Left cardiac atrium (tissue), 4 donors: Measurements from ENCODE around the gene JUNB. TPM values are rescaled to one million over a fixed set of nuclear protein-coding genes. Genes with fewer than 3 reads are reported as not detected.
A peak's percentile ranks its signal among the peaks of the same experiment; 100 is the strongest.
"Not testable (repeated sequence)": the region's sequence is repeated elsewhere in the genome, so short reads cannot be mapped to it uniquely, and the experiment has no call there.

Experiments used
- ATAC-seq, 2 donors: fragments of 200-7000 bp; cut with Tn5 transposase; one replicate each; pipeline ENCODE4 v1.9.1; 2020; ENCODE audit warnings: mild to moderate bottlenecking in 2 of 2, moderate library complexity in 2 of 2
- DNase-seq: peaks from one replicate; pipeline ENCODE4 v3.0.0-alpha.2; 2020
- intact Hi-C, 2 donors: fragments of 100-400 bp; cut with DNase I; formaldehyde crosslinking; loops; one replicate each; pipeline versions ENCODE4 v1.14.1 to v1.15.1; 2022 to 2023
- total RNA-seq, 2 donors: library from RNA; stranded (reverse); fragmentation: NEBNext Ultra II Directional; extraction: Animal tissue kit (Norgen Biotek cat#: 25700); gene quantifications; one replicate each; pipeline ENCODE4 v1.2.1, GENCODE V29; 2021
- donor health status: DM: no; HTN: yes; CAD: no.
- donor health status: DM: no; HTN: yes; CAD: no; lungs with severe emphysema.
- donor health status: DM: yes; HTN: yes; CAD: no.
- donor health status: Dilated cardiomyopathy.

Gene JUNB
- total RNA-seq, 2 donors from 2014 or later = 46.6 to 216 TPM

- ATAC-seq, DNase-seq, intact Hi-C loops: not testable (repeated sequence)
Measured at GRCh38 chr19:12797607-12798006, 6.3 kb downstream of the JUNB start.

GRCh38 chr19:12799742-12800465, 8.6 kb downstream of the JUNB start:
- DNase-seq (no peak), ATAC-seq (no peak)
- intact Hi-C loops = loop anchor here (5.0 kb wide), 1 partner anchor 33 kb away; no protein-coding TSS in a partner anchor

GRCh38 chr19:12800466-12800770, 9.1 kb downstream of the JUNB start:
- ATAC-seq (no peak), DNase-seq (no peak)
- intact Hi-C loops = loop anchor here (5.0 kb wide), 1 partner anchor 33 kb away; no protein-coding TSS in a partner anchor

- DNase-seq (peak; percentile 46), ATAC-seq (peak; percentile 25 to 43)
- intact Hi-C loops = loop anchor here (5.0 kb wide), 1 partner anchor 34 kb away; no protein-coding TSS in a partner anchor
Measured at GRCh38 chr19:12800923-12801465, 9.7 kb downstream of the JUNB start.

GRCh38 chr19:12801466-12802266, 10.4 kb downstream of the JUNB start, which contains the start of the genes PRDX2 and THSD8:
TSS of gene PRDX2 (minus strand) at chr19:12801800. CDS start at chr19:12801261, 539 bp downstream.
TSS of gene THSD8 (plus strand) at chr19:12802069. CDS start at chr19:12802072, 3 bp downstream.
- intact Hi-C loops = loop anchor here (5.0 kb wide), 1 partner anchor 34 kb away; no protein-coding TSS in a partner anchor
- ATAC-seq (peak; percentile 90), DNase-seq (peak; percentile 88)

GRCh38 chr19:12802267-12803106, 11.2 kb downstream of the JUNB start:
- intact Hi-C loops = loop anchor here (5.0 kb wide), 1 partner anchor 35 kb away; no protein-coding TSS in a partner anchor
- ATAC-seq (peak; percentile 0 to 13), DNase-seq (peak; percentile 33)

- DNase-seq = peak; percentile 23
- intact Hi-C loops = loop anchor here (5.0 kb wide), 1 partner anchor 37 kb away; no protein-coding TSS in a partner anchor
- ATAC-seq = no peak
Measured at GRCh38 chr19:12804051-12804450, 12.8 kb downstream of the JUNB start.

GRCh38 chr19:12806242-12807081, 15.2 kb downstream of the JUNB start, which contains the start of gene RNASEH2A:
TSS of gene RNASEH2A (plus strand) at chr19:12806584. CDS start at chr19:12806674, 90 bp downstream.
- intact Hi-C loops = no loop called here
- ATAC-seq = peak; percentile 90

GRCh38 chr19:12815088-12815487, 23.8 kb downstream of the JUNB start:
- intact Hi-C loops = no loop called here
- DNase-seq (no peak), ATAC-seq (no peak)

More at GRCh38 chr19:12806242-12807081, 15.2 kb downstream of the JUNB start, which contains the start of gene RNASEH2A:
- DNase-seq = peak; percentile 94

GRCh38 chr19:12817188-12817587, 25.9 kb downstream of the JUNB start:
- ATAC-seq, DNase-seq, intact Hi-C loops: not testable (repeated sequence)

- DNase-seq, intact Hi-C loops, ATAC-seq: not testable (repeated sequence)
Measured at GRCh38 chr19:12817810-12818209, 26.5 kb downstream of the JUNB start.

- intact Hi-C loops = no loop called here
- DNase-seq (no peak), ATAC-seq (no peak)
Measured at GRCh38 chr19:12821761-12822160, 30.5 kb downstream of the JUNB start.

GRCh38 chr19:12825254-12826131, 34.2 kb downstream of the JUNB start:
- ATAC-seq = peak in 1 of 2 donors; percentile 17
- DNase-seq = peak; percentile 31
- intact Hi-C loops = no loop called here

GRCh38 chr19:12828494-12828893, 37.2 kb downstream of the JUNB start:
- intact Hi-C loops = no loop called here
- DNase-seq (peak; percentile 33), ATAC-seq (peak in 1 of 2 donors; percentile 38)

- DNase-seq = no peak
- intact Hi-C loops = no loop called here
- no peak for ATAC-seq
Measured at GRCh38 chr19:12833418-12833737, 42.1 kb downstream of the JUNB start.

- ATAC-seq (peak in 1 of 2 donors; percentile 39), DNase-seq (peak; percentile 28)
- intact Hi-C loops = no loop called here
Measured at GRCh38 chr19:12833738-12834565, 42.7 kb downstream of the JUNB start.
